LNCAP (cell line): ENCODE measurements around the gene ITSN2.

Source experiments
- TF ChIP-seq, protein P1 (sequence below): fragments of 450-650 bp; IDR thresholded peaks from 2 replicates; pipeline ENCODE4 v1.5.1; 2017; ENCODE audit warnings: mild to moderate bottlenecking

ITSN2 gene

DNA sequence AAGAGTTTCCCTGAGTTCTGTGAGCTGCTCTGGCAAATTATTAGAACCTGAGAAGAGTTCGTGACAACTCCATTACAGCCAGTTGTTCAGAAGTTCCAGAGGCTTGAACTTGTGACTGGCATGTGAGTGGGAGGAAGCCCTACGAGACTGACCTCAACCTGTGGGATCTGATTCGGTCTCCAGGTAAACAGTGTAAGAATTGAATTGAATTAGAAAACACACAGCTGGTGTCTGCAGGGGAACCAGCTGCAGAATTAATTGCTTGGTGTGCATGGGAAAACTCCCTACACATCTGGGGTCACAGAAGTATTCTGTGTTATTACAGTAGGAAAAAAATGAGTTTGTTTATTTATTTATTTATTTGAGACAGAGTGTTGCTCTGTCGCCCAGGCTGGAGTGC is 14.0 kb upstream of the ITSN2 start:
- TF ChIP-seq, protein P1, sequence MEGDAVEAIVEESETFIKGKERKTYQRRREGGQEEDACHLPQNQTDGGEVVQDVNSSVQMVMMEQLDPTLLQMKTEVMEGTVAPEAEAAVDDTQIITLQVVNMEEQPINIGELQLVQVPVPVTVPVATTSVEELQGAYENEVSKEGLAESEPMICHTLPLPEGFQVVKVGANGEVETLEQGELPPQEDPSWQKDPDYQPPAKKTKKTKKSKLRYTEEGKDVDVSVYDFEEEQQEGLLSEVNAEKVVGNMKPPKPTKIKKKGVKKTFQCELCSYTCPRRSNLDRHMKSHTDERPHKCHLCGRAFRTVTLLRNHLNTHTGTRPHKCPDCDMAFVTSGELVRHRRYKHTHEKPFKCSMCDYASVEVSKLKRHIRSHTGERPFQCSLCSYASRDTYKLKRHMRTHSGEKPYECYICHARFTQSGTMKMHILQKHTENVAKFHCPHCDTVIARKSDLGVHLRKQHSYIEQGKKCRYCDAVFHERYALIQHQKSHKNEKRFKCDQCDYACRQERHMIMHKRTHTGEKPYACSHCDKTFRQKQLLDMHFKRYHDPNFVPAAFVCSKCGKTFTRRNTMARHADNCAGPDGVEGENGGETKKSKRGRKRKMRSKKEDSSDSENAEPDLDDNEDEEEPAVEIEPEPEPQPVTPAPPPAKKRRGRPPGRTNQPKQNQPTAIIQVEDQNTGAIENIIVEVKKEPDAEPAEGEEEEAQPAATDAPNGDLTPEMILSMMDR = no peak

GRCh38 chr2:24372033-24372432 is 11.7 kb upstream of the ITSN2 start:
- TF ChIP-seq, protein P1 = no peak

DNA sequence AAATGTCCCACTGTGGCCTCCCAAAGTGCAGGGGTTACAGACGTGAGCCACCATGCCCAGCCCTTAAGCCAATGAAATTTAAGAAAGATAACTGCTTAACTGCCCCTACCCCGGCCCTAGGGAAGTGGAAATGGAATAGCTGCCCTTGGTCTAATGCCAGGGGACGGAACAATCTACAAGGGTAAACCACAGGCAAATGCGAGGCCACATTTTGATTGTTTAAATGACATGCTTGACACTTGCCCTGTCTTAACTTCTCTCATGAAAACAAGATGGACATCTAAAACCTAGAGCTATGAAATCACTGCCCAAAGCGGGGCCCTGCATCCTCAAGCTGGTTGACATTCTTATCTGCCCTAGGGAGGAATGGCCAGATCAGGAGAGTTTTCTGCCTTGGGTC is 5.5 kb upstream of the ITSN2 start:
- TF ChIP-seq, protein P1 = no peak

DNA sequence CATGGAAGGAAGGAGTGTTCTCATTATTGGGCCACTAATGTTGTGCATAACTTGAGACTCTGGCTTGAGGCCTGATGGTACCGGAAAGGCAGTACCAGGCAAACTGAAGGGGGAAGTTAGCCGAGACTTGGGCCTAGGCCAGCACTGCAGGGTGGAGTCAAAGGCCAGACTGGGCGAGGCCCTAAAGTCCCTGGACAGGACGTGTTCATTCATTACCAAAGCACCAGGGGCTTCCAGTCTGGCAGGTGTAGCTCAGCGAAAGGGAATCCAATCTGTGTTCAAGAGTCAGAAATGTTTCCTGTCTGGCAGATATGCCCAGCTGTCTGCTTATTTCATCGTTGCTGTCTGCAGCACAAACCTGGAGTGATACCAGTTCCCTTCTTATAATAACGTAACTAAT is 4.7 kb upstream of the ITSN2 start:
- TF ChIP-seq, protein P1 = no peak

DNA sequence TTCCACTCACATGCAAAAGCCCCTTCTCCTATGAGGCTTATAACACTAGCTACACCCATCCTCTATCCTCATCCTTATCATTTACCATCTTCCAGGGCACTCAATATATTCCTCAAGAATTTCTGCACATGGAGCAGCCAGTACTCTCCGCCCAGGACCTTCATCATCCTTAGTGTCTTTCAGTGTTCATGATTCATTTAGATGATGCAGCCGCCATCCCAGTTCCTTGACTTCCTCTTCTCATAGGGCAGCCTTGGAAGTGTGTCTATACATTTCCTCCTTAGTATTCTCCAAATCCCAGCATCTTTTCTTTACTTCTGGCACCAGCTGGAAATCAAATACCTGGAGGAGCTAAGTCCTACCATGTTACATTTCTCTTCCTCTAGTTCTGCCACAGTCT is 3.0 kb upstream of the ITSN2 start:
- TF ChIP-seq, protein P1 = no peak

DNA sequence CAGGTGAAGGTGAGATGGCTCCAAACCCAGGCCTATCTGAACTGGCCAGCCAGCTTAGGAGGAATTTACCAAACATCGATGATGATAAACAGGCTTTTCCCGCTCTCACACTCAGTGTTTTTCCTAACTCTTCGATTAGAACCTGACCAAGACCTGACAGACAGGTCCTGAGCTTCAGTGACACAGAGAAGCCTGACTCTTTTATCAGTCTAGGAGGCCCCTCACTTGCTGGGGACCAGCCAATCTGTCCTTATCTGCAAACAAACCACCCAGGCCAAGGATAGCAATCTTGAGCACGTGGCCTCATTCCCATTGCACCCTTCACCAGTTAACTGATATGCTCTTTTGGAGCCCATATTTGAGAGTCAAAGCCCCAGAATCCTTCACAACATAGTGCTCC is 1.9 kb upstream of the ITSN2 start:
- TF ChIP-seq, protein P1 = no peak

- TF ChIP-seq, protein P1 = no peak
Observed at GRCh38 chr2:24360963-24361330, 611 bp upstream of the ITSN2 start.
